Activated CD4-positive, alpha-beta T cell treated with anti-CD3 and anti-CD28 coated beads, Interleukin-2, amount 50 U/mL, for 16 hours (primary cell): ENCODE measurements around the gene FLNC.
A peak's percentile ranks its signal among the peaks of the same experiment; 100 is the strongest.

Source experiments
- DNase-seq: peaks from one replicate; pipeline ENCODE4 v3.0.0-alpha.2; 2020

Gene FLNC

GRCh38 chr7:128899392-128899791, 69.2 kb downstream of the FLNC start:
- no peak for DNase-seq

DNA sequence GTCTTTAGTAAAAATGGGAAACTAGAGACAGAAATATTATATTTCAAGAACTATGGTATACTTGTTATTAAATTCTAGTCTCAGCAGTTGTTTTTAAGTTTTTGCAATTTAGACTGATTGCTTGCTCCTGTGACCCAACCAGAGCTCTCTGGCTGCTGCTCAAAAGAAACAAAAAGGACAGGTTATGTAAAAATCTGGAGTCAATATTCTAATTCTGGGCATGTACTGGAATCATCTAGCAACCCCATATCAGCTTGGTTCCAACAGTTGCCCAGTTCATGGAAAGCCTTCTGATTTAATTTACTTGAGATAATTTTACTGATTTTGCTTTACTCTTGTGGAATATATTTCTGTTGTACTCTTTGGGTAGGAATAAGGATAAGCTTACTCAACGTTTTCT, 70.0 kb downstream of the FLNC start:
- no peak for DNase-seq

DNA sequence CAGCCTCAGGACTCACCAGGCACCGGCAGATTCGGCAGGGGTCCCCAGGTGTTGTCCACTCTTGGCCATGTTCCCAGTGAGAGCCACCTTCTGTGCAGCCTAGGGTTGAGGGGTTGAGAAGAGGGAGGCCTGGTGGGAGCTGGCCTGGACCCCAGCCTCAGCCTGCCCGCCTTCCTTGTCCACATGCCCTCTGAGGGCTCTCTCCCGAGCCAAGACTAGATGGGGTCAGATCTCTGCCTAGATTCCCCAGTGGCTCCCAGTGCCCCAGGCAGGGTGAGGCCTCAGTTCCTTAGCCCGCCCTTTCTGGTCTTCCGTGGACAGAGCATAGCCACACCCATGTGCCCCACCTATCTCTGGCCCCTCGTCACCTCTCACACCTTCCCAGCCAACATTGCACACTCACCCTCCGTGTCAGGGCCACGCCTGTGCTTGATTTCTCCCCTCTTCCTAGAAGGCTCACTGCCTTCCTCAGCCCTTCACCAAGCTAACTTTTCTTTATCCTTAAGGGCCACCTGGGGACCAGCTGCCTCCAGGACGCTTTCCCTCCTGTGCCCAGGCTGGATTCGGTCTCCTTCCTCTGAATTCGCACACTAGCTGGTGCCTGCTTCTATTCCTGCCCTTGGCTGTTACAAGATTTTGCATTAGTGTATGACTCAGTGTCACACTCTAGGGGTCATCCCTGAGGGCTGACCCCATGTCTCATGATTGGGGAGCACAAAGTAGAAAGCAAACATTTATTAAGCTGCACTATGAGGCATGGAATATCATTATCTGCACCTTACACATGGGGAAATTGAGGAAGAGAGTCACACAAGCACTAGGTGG, 72.8 kb downstream of the FLNC start:
- DNase-seq: no peak

DNA sequence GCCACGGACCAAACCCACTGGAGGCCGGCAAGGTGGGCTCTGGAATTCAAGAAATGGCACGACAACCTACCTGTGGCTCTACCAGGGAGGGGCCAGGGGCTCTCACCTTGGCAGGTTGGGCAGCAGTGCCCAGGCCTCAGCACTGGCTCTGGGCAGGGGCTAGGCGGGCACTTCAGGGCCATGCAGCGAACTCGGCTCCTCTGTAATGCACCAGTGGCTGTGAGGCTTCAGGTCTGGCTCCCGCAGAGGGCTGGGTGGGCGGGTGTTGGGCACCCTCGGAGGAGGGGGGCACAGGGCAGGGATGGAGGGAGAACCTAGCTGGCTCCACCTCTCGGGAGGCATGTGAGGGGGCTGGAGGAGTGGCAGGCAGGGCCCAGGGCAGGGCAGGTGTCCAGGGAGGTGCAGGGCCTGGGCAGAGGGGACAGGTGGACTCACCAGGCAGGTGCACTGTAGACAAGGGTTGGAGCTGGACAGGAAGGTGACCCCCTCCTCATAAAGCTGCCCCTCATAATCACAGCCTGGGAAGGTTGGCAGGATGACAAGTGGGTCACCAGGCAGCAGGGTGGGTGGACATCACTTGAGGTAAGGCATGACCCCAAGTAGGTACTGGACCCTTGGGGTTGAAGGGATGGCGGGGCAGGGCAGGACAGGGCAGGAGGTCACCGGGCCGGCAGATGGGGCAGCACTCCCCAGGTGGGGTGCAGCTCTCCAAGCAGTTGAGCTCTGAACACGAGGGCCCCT, 73.6 kb downstream of the FLNC start:
- no peak for DNase-seq

DNA sequence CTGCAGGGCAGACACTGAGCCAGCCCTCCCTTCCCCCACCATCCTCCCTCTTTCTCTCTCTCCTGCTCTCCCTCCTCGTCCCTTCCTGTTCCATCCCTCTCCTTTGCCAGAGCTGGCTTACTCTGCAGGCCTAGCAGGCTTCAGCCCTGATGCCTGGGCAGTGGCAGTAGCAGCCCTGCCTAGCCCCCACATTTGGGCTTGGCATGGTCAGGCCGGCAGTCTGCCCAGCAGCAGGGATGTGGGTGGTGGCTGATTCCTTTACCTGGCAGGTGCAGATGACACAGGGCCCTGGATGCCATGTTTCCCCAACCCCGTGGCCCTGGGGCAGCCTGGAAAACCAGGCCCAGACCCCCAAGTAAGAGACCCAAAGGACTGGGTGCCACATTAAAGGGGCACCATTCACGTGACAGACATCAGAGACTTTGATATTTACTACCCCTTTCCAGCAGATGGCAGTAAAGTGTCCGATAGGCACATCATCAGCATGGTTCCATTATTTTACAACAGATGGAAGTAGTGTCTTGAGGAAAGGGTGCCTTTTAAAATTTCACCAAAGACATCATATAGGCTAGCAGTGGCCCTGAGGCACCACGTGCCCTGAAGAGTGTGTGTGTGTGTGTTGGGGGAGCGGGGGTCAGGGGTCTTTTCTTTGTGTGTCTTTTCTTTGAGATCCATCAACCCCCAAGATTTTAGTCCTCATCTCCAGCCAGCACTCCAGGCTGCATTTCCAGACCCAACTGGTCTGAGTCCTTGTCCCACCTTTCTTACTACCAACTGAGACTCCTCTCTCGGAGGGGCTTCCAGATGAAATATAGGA, 74.4 kb downstream of the FLNC start:
- DNase-seq: peak; percentile 68

- no peak for DNase-seq
Measured at GRCh38 chr7:128906001-128906765, 76.0 kb downstream of the FLNC start.

- DNase-seq: no peak
Measured at GRCh38 chr7:128906766-128907559, 76.8 kb downstream of the FLNC start.
